ENCODE measurements around the gene A2M. TPM values are rescaled to one million over a fixed set of nuclear protein-coding genes. Genes with fewer than 3 reads are reported as not detected.

The A2M gene
- total and polyA plus RNA-seq, 2 donors (not counting 1 experiment from before 2014, with no cell fraction given) = 0.04 TPM; not detected in 1

DNA sequence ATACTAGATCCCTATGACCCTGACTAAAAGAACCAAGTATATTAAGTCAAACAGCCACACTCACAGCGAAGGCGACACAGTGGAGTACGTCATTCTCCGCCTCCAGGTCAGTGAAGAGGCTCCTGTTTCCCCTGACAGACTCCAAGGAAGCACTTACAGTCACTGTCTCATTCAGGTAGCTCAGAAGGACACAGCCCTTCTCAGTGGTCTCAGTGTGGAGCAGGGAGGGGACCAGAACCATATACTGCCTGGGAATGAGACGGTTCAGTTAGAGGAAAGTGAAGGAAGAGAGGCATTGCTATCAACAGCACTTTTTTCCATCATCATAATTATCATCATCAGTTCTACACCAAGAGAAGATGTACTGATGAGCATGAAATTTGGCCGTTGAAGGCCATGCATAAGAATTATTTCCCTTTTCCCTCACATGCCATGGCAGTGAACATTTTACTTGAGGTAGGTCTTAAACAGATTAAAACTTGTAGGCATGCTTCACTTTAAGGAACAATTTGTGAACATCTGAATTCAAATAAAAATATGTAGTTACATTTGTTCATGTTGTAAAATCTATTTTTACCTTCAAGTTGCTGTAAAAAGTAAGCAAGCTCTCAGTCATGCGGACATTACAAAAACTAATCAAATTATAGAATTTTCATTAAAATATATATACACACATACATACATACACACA lies 2.3 kb downstream of the A2M start:
- H3K79me2 ChIP-seq (ENCODE audit: control insufficient read depth, insufficient read depth, low read length) = no peaks in the 10 kb centered on the region
- DNase-seq (no peak), ATAC-seq (ENCODE audit: low read depth) (no peak)
- Mint-ChIP-seq H3K4me3 (no peak overlapping the region), H3K27me3 (peaks cover 22% of the 10 kb centered on the region), H3K4me1 (peaks cover 21% of the 10 kb centered on the region), H3K9me3 (ENCODE audit: insufficient read depth) (no peaks in the 10 kb centered on the region), H3K27ac (no peak overlapping the region)
- 96% methylated on average over 4 of the region's 7 CpGs for WGBS (ENCODE audit: insufficient coverage)
- no peaks in the 10 kb centered on the region for H3K36me3 ChIP-seq (replicated peaks in 1 of 2; ENCODE audit: control extremely low read depth in 1 of 2, control insufficient read depth in 1 of 2, extremely low read depth in 1 of 2, insufficient read depth in 2 of 2, low read length in 1 of 2)
- H4K20me1 ChIP-seq (ENCODE audit: control insufficient read depth, insufficient read depth, low read length, poor library complexity, severe bottlenecking) = no peaks in the 10 kb centered on the region
- no peaks in the 10 kb centered on the region for H3K9me3 ChIP-seq (ENCODE audit: control extremely low read depth in 1 of 3, control insufficient read depth in 2 of 3, insufficient read depth in 1 of 3, low read length in 2 of 3)
- peaks cover 6 to 16% of the 10 kb centered on the region in 2 donors for H3K4me1 ChIP-seq (ENCODE audit: control insufficient read depth in 2 of 2, insufficient read depth in 2 of 2, low read length in 2 of 2)
- H3K4me2 ChIP-seq (replicated peaks; ENCODE audit: low read depth, low read length, poor library complexity, severe bottlenecking) = no peak overlapping the region
- no peak overlapping the region for H2AFZ ChIP-seq (ENCODE audit: insufficient read depth, low read depth, low read length, poor library complexity, severe bottlenecking)
- no peaks in the 10 kb centered on the region for H3K27me3 ChIP-seq (replicated peaks in 1 of 4; ENCODE audit: control extremely low read depth in 1 of 4, control insufficient read depth in 3 of 4, insufficient read depth in 4 of 4, low read length in 3 of 4)
- H3K9ac ChIP-seq (ENCODE audit: low read length) = no peak overlapping the region
- no peak overlapping the region for H3K4me3 ChIP-seq (ENCODE audit: control extremely low read depth in 1 of 5, extremely low read depth in 1 of 5, insufficient read depth in 1 of 5, low read depth in 2 of 5, low read length in 4 of 5)
- POLR2A ChIA-PET = no interaction called here
- intact Hi-C loops (cut with micrococcal nuclease) = no loop called here
- CTCF ChIA-PET = no interaction called here
- TF ChIP-seq EZH2 (IDR thresholded peaks at IDR 0.05; ENCODE audit: borderline replicate concordance, insufficient read depth, low read depth, low read length, poor library complexity, severe bottlenecking) (no peak), CTCF (IDR thresholded peaks at IDR 0.05) (no peak)
- no peak overlapping the region for H3K27ac ChIP-seq (ENCODE audit: low read length in 2 of 2)

GRCh38 chr12:9112076-9112853 lies 3.5 kb downstream of the A2M start:
- peaks cover 20% of the 10 kb centered on the region for H3K27me3 Mint-ChIP-seq
- no peak for DNase-seq
- CTCF ChIA-PET = no interaction called here

More at GRCh38 chr12:9112076-9112853, 3.5 kb downstream of the A2M start:
- Histone ChIP-seq H3K36me3 (replicated peaks in 1 of 2; ENCODE audit: control extremely low read depth in 1 of 2, control insufficient read depth in 1 of 2, extremely low read depth in 1 of 2, insufficient read depth in 2 of 2, low read length in 1 of 2) (no peaks in the 10 kb centered on the region), H3K4me2 (replicated peaks; ENCODE audit: low read depth, low read length, poor library complexity, severe bottlenecking) (no peak overlapping the region), H3K4me3 (ENCODE audit: control extremely low read depth in 1 of 5, extremely low read depth in 1 of 5, insufficient read depth in 1 of 5, low read depth in 2 of 5, low read length in 4 of 5) (no peak overlapping the region), H3K9me3 (ENCODE audit: control extremely low read depth in 1 of 3, control insufficient read depth in 2 of 3, insufficient read depth in 1 of 3, low read length in 2 of 3) (no peaks in the 10 kb centered on the region), H3K79me2 (ENCODE audit: control insufficient read depth, insufficient read depth, low read length) (no peaks in the 10 kb centered on the region), H4K20me1 (ENCODE audit: control insufficient read depth, insufficient read depth, low read length, poor library complexity, severe bottlenecking) (no peaks in the 10 kb centered on the region), H3K27ac (ENCODE audit: low read length in 2 of 2) (no peak overlapping the region), H3K9ac (ENCODE audit: low read length) (no peak overlapping the region), H3K4me1 (ENCODE audit: control insufficient read depth in 2 of 2, insufficient read depth in 2 of 2, low read length in 2 of 2) (peaks cover 0 to 9% of the 10 kb centered on the region in 2 donors), H3K27me3 (replicated peaks in 1 of 4; ENCODE audit: control extremely low read depth in 1 of 4, control insufficient read depth in 3 of 4, insufficient read depth in 4 of 4, low read length in 3 of 4) (no peaks in the 10 kb centered on the region), H2AFZ (ENCODE audit: insufficient read depth, low read depth, low read length, poor library complexity, severe bottlenecking) (no peak overlapping the region)
- WGBS (ENCODE audit: insufficient coverage) = 98% methylated on average over 4 of the region's 6 CpGs
- intact Hi-C loops (cut with micrococcal nuclease) = no loop called here
- H3K4me1 Mint-ChIP-seq = peaks cover 13% of the 10 kb centered on the region
- H3K9me3 Mint-ChIP-seq (ENCODE audit: insufficient read depth) = no peaks in the 10 kb centered on the region
- TF ChIP-seq EZH2 (IDR thresholded peaks at IDR 0.05; ENCODE audit: borderline replicate concordance, insufficient read depth, low read depth, low read length, poor library complexity, severe bottlenecking) (no peak), CTCF (IDR thresholded peaks at IDR 0.05) (no peak)
- POLR2A ChIA-PET = no interaction called here
- no peak overlapping the region for H3K4me3 Mint-ChIP-seq
- H3K27ac Mint-ChIP-seq = no peak overlapping the region
- ATAC-seq (ENCODE audit: low read depth) = no peak
